Measurements from ENCODE around the gene ATXN10. TPM values are rescaled to one million over a fixed set of nuclear protein-coding genes. Genes with fewer than 3 reads are reported as not detected.

Gene ATXN10
- total and polyA plus RNA-seq, 2 donors (not counting 1 experiment from before 2014, with no cell fraction given): 52.3 to 95.5 TPM

DNA sequence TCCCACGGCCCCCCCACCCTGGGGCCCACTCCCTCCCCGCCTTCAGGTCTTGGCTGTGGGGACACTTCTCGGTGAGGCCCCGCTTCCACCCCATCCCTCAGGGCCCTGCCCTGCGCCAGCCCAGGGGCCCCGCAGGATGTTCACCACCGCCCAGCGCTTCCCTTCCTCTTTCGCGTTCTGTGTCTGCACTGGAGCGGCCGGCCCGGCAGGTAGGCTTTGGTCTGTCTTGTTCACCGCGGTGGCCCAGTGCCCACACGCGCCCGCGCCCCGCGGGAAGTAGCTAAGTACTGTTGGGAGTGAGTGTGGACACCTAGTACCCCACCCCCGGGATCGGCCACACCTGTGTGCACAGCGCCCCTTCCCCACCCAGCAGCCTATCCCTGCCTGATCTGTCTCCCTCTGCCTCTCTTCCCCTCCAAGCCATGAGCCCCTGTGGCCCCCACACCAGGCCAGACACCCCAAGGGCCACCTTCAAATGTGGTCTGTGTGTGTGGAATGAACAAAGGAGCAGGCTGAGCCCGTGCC, 219.9 kb downstream of the ATXN10 start:
- Histone ChIP-seq H3K36me3 (replicated peaks in 1 of 2; ENCODE audit: control extremely low read depth in 1 of 2, control insufficient read depth in 1 of 2, extremely low read depth in 1 of 2, insufficient read depth in 2 of 2, low read length in 1 of 2) (no peaks in the 10 kb centered on the region), H3K9me3 (ENCODE audit: control extremely low read depth in 1 of 3, control insufficient read depth in 2 of 3, insufficient read depth in 1 of 3, low read length in 2 of 3) (peaks cover 0 to 14% (median 0%) of the 10 kb centered on the region in 3 donors), H3K9ac (ENCODE audit: low read length) (no peak overlapping the region), H2AFZ (ENCODE audit: insufficient read depth, low read depth, low read length, poor library complexity, severe bottlenecking) (no peak overlapping the region), H3K27ac (ENCODE audit: low read length in 2 of 2) (no peak overlapping the region), H4K20me1 (ENCODE audit: control insufficient read depth, insufficient read depth, low read length, poor library complexity, severe bottlenecking) (no peaks in the 10 kb centered on the region), H3K4me2 (replicated peaks; ENCODE audit: low read depth, low read length, poor library complexity, severe bottlenecking) (no peak overlapping the region), H3K27me3 (replicated peaks in 1 of 4; ENCODE audit: control extremely low read depth in 1 of 4, control insufficient read depth in 3 of 4, insufficient read depth in 4 of 4, low read length in 3 of 4) (peaks cover 0 to 28% (median 2%) of the 10 kb centered on the region in 4 experiments), H3K79me2 (ENCODE audit: control insufficient read depth, insufficient read depth, low read length) (no peaks in the 10 kb centered on the region), H3K4me3 (ENCODE audit: control extremely low read depth in 1 of 5, extremely low read depth in 1 of 5, insufficient read depth in 1 of 5, low read depth in 2 of 5, low read length in 4 of 5) (no peak overlapping the region), H3K4me1 (ENCODE audit: control insufficient read depth in 2 of 2, insufficient read depth in 2 of 2, low read length in 2 of 2) (no peaks in the 10 kb centered on the region)
- no peak overlapping the region for H3K4me3 Mint-ChIP-seq
- H3K9me3 Mint-ChIP-seq (ENCODE audit: insufficient read depth): no peaks in the 10 kb centered on the region
- peaks cover 16% of the 10 kb centered on the region for H3K27me3 Mint-ChIP-seq
- intact Hi-C loops (cut with micrococcal nuclease): no loop called here
- ATAC-seq (ENCODE audit: low read depth): no peak
- DNase-seq: no peak
- no peak overlapping the region for H3K27ac Mint-ChIP-seq
- POLR2A ChIA-PET: no interaction called here
- TF ChIP-seq, protein P1, sequence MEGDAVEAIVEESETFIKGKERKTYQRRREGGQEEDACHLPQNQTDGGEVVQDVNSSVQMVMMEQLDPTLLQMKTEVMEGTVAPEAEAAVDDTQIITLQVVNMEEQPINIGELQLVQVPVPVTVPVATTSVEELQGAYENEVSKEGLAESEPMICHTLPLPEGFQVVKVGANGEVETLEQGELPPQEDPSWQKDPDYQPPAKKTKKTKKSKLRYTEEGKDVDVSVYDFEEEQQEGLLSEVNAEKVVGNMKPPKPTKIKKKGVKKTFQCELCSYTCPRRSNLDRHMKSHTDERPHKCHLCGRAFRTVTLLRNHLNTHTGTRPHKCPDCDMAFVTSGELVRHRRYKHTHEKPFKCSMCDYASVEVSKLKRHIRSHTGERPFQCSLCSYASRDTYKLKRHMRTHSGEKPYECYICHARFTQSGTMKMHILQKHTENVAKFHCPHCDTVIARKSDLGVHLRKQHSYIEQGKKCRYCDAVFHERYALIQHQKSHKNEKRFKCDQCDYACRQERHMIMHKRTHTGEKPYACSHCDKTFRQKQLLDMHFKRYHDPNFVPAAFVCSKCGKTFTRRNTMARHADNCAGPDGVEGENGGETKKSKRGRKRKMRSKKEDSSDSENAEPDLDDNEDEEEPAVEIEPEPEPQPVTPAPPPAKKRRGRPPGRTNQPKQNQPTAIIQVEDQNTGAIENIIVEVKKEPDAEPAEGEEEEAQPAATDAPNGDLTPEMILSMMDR (IDR thresholded peaks at IDR 0.05): no peak
- TF ChIP-seq EZH2 (IDR thresholded peaks at IDR 0.05; ENCODE audit: borderline replicate concordance, insufficient read depth, low read depth, low read length, poor library complexity, severe bottlenecking): no peak
- H3K4me1 Mint-ChIP-seq: no peaks in the 10 kb centered on the region
- CTCF ChIA-PET: no interaction called here
- WGBS (ENCODE audit: insufficient coverage): 5% methylated on average over 9 of the region's 25 CpGs

DNA sequence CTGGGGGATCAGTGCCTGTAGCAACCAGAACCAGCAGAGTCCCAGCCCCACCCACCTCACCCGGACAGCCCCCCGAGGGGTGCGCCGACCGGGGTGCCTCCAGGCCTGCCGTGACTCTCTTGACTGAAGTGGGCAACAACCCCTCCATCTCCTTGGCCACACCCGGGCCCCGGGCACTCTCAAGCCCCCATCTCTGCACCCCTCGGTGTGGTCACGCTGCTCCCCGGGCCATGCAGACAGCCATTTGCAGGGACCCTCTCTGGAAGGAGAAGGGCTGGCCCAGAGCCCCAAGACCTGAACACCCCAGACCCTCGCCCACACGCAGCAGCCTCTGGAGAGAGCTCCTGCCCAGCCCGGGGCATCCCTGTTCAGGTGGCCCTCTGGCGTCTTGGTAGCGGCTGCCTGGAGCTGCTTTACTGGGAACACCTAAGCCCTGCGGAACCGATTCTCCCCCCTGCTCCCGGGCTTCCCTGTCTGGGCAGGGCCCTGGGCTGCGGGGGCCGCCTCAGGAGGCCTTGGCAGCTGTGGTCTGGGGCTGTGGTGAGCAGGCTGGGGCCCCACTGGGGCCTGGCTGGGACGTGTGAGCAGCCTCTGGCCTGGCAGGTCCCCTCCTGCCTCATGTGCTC, 220.5 kb downstream of the ATXN10 start:
- H3K27ac ChIP-seq (ENCODE audit: low read length in 2 of 2): no peak overlapping the region
- H2AFZ ChIP-seq (ENCODE audit: insufficient read depth, low read depth, low read length, poor library complexity, severe bottlenecking): no peak overlapping the region
- no peaks in the 10 kb centered on the region for H3K36me3 ChIP-seq (replicated peaks in 1 of 2; ENCODE audit: control extremely low read depth in 1 of 2, control insufficient read depth in 1 of 2, extremely low read depth in 1 of 2, insufficient read depth in 2 of 2, low read length in 1 of 2)
- no peaks in the 10 kb centered on the region for H3K4me1 ChIP-seq (ENCODE audit: control insufficient read depth in 2 of 2, insufficient read depth in 2 of 2, low read length in 2 of 2)
- H3K27me3 Mint-ChIP-seq: peaks cover 15% of the 10 kb centered on the region
- H3K79me2 ChIP-seq (ENCODE audit: control insufficient read depth, insufficient read depth, low read length): no peaks in the 10 kb centered on the region
- intact Hi-C loops (cut with micrococcal nuclease): no loop called here
- ChIA-PET CTCF (no interaction called here), POLR2A (no interaction called here)
- TF ChIP-seq, protein P1 (IDR thresholded peaks at IDR 0.05): no peak
- no peak for TF ChIP-seq EZH2 (IDR thresholded peaks at IDR 0.05; ENCODE audit: borderline replicate concordance, insufficient read depth, low read depth, low read length, poor library complexity, severe bottlenecking)
- no peak overlapping the region for H3K27ac Mint-ChIP-seq
- no peaks in the 10 kb centered on the region for H4K20me1 ChIP-seq (ENCODE audit: control insufficient read depth, insufficient read depth, low read length, poor library complexity, severe bottlenecking)
- WGBS (ENCODE audit: insufficient coverage): 63% methylated on average over 22 of the region's 22 CpGs
- no peak overlapping the region for H3K4me2 ChIP-seq (replicated peaks; ENCODE audit: low read depth, low read length, poor library complexity, severe bottlenecking)
- DNase-seq: no peak
- ATAC-seq (ENCODE audit: low read depth): no peak
- H3K4me3 Mint-ChIP-seq: no peak overlapping the region
- no peak overlapping the region for H3K9ac ChIP-seq (ENCODE audit: low read length)
- H3K4me1 Mint-ChIP-seq: no peaks in the 10 kb centered on the region
- no peaks in the 10 kb centered on the region for H3K9me3 Mint-ChIP-seq (ENCODE audit: insufficient read depth)
- peaks cover 0 to 28% (median 2%) of the 10 kb centered on the region in 4 experiments for H3K27me3 ChIP-seq (replicated peaks in 1 of 4; ENCODE audit: control extremely low read depth in 1 of 4, control insufficient read depth in 3 of 4, insufficient read depth in 4 of 4, low read length in 3 of 4)
- no peak overlapping the region for H3K4me3 ChIP-seq (ENCODE audit: control extremely low read depth in 1 of 5, extremely low read depth in 1 of 5, insufficient read depth in 1 of 5, low read depth in 2 of 5, low read length in 4 of 5)
- H3K9me3 ChIP-seq (ENCODE audit: control extremely low read depth in 1 of 3, control insufficient read depth in 2 of 3, insufficient read depth in 1 of 3, low read length in 2 of 3): peaks cover 0 to 14% (median 0%) of the 10 kb centered on the region in 3 donors
